Panc1 (cell line): ENCODE results near the gene EIF3B. TPM values are rescaled to one million over a fixed set of nuclear protein-coding genes. Genes with fewer than 3 reads are reported as not detected.

ENCODE experiments used
- ATAC-seq: fragments of 200-7000 bp; cut with Tn5 transposase; 2 replicates; pipeline ENCODE4 v1.9.1; 2020; ENCODE audit warnings: mild to moderate bottlenecking, moderate library complexity
- BruUV-seq: library from RNA; stranded (reverse); fragments of 400-500 nt; replicated peaks from 2 replicates; lab custom pipeline; 2021; lab: Mats Ljungman, UMichigan
- CTCF ChIA-PET: fragments of 300-600 bp; sonication (Branson Sonifier 250); formaldehyde crosslinking; loops from one replicate; lab custom pipeline; 2022; ENCODE audit warnings: antibody characterized with exemption; lab: Charles Lee
- POLR2A ChIA-PET: fragments of 300-600 bp; sonication (Branson Sonifier 250); formaldehyde crosslinking; loops from one replicate; lab custom pipeline; 2022; ENCODE audit warnings: antibody characterized with exemption; lab: Charles Lee
- DNase-seq: peaks from one replicate; pipeline ENCODE4 v3.0.0-alpha.2; 2010; ENCODE audit warnings: low read depth, low spot score
- H3K27ac ChIP-seq: 2 replicates; pipeline ENCODE4 v1.5.1; 2011; ENCODE audit warnings: mild to moderate bottlenecking, low read length, inconsistent platforms
- H3K27me3 ChIP-seq: fragments of 200-500 bp; sonication (Bioruptor generic); 2 replicates; pipeline ENCODE4 v1.6.0; 2014; ENCODE audit warnings: low read length, inconsistent platforms; ENCODE audit not compliant: control insufficient read depth, insufficient read depth
- H3K36me3 ChIP-seq: fragments of 200-500 bp; sonication (Bioruptor generic); 2 replicates; pipeline ENCODE4 v1.5.1; 2014; ENCODE audit warnings: inconsistent platforms, mild to moderate bottlenecking, low read length, moderate library complexity; ENCODE audit not compliant: control insufficient read depth, insufficient read depth
- H3K4me1 ChIP-seq: 2 replicates; pipeline ENCODE4 v1.5.1; 2011; ENCODE audit warnings: inconsistent platforms, mild to moderate bottlenecking, low read length, moderate library complexity; ENCODE audit not compliant: control insufficient read depth, insufficient read depth
- H3K4me3 ChIP-seq, 2 experiments: 2 replicates each; pipeline ENCODE4 v1.5.1; 2011 to 2012; ENCODE audit warnings: low read depth in 2 of 2, low read length in 2 of 2, mild to moderate bottlenecking in 2 of 2, inconsistent platforms in 1 of 2, moderate library complexity in 1 of 2
- H3K9me3 ChIP-seq: fragments of 200-500 bp; sonication (Bioruptor generic); 2 replicates; pipeline ENCODE4 v1.5.1; 2014; ENCODE audit warnings: low read depth, mild to moderate bottlenecking, inconsistent platforms, low read length, moderate library complexity; ENCODE audit not compliant: control insufficient read depth, insufficient read depth
- POLR2AphosphoS5 ChIP-seq: IDR thresholded peaks from 2 replicates; pipeline ENCODE4 v1.6.1; 2012; ENCODE audit warnings: mild to moderate bottlenecking, low read depth, low read length, moderate library complexity
- SIN3A ChIP-seq: IDR thresholded peaks from 2 replicates; pipeline ENCODE4 v1.6.1; 2012; ENCODE audit warnings: low read depth, mild to moderate bottlenecking, low read length, moderate library complexity, borderline replicate concordance; ENCODE audit not compliant: insufficient read depth
- TCF7L2 ChIP-seq: IDR thresholded peaks from 2 replicates; pipeline ENCODE4 v1.6.1; 2011; ENCODE audit warnings: mild to moderate bottlenecking, low read depth, low read length, inconsistent platforms
- in situ Hi-C: cut with HindIII; loops from 2 replicates; pipeline ENCODE4 v1.10.0; 2016; ENCODE audit warnings: low sequenced_read_pairs, low pct_unique_long_range_greater_than_20kb
- intact Hi-C: fragments of 100-400 bp; cut with micrococcal nuclease; formaldehyde crosslinking; loops from one replicate; pipeline ENCODE4 v1.10.0; 2022; ENCODE audit not compliant: unreplicated experiment
- total RNA-seq: library from RNA; stranded (reverse); gene quantifications from one replicate; pipeline ENCODE4 v1.2.1, GENCODE V29; 2021; ENCODE audit not compliant: unreplicated experiment
- TF ChIP-seq, protein P1 (sequence below), 2 experiments: IDR thresholded peaks; 2 replicates each; pipeline ENCODE4 v1.6.1; 2011 to 2012; ENCODE audit warnings: low read depth in 2 of 2, control low read depth in 1 of 2, low read length in 1 of 2, mild to moderate bottlenecking in 1 of 2, moderate library complexity in 1 of 2; ENCODE audit not compliant: insufficient read depth in 1 of 2
- TF ChIP-seq, protein P2 (sequence below): fragments of 450-650 bp; IDR thresholded peaks from 2 replicates; pipeline ENCODE4 v1.5.1; 2017; ENCODE audit warnings: mild to moderate bottlenecking

Gene EIF3B
- total RNA-seq, 1 experiment from 2014 or later, result 432 TPM

DNA sequence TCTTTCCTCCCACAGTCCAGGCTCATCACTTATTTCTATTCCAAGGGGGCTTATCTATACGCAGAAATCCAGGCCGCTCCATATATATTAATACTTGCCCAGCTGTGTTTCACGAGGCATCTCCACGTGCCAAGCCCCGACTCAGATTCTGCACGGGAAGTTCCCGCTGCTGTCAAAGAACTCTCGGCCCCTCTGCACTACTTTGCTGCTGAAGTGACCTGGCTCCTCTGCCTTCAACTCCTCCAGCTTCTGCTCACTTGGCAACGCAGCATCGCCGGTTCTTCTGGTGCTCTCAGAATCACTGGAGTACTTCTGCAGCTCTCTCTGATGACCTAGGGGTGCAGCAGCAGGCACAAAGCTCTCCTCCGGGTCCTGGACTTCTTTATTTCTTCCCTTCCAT, 39.1 kb downstream of the EIF3B start:
- no TSS peak for BruUV-seq
- intact Hi-C loops, result no loop called here

DNA sequence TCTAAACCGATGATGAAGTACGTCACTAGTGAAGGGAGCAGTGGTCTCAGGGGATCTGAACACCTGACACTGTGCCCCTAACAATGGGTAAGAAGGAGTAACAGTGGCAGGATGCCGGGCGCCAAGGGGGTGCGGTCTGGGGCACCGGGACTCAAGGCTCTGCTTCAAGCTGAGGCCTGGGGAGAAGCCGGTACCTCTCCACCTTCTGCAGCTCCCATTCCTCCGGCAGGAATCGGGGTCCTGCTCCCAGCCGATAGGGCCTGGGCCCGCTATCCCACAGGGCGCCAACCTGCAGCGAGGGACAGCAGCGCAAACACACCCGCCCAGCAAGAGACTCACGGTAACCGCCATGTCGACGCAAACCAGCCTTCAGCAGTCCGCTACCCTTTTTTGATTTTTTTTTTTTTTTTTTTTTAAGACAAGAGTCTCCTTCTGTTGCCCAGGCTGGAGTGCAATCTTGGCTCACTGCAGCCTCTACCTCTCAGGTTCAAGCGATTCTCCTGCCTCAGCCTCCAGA, 40.0 kb downstream of the EIF3B start:
- DNase-seq, result no peak
- Histone ChIP-seq H3K27me3 (no peaks in the 10 kb centered on the region), H3K4me3 (no peak overlapping the region), H3K4me1 (peaks cover 6% of the 10 kb centered on the region), H3K36me3 (no peaks in the 10 kb centered on the region), H3K27ac (no peak overlapping the region), H3K9me3 (no peaks in the 10 kb centered on the region)
- ATAC-seq, result no peak
- POLR2A ChIA-PET, result interaction anchor here (0.6 kb wide), 1 partner anchor 755 kb away, joined by 3 read pairs; no protein-coding TSS in a partner anchor
- in situ Hi-C loops (no loop called here), intact Hi-C loops (no loop called here)
- BruUV-seq, result no TSS peak
- CTCF ChIA-PET, result no interaction called here
- no peak for TF ChIP-seq SIN3A
- TF ChIP-seq, protein P1, sequence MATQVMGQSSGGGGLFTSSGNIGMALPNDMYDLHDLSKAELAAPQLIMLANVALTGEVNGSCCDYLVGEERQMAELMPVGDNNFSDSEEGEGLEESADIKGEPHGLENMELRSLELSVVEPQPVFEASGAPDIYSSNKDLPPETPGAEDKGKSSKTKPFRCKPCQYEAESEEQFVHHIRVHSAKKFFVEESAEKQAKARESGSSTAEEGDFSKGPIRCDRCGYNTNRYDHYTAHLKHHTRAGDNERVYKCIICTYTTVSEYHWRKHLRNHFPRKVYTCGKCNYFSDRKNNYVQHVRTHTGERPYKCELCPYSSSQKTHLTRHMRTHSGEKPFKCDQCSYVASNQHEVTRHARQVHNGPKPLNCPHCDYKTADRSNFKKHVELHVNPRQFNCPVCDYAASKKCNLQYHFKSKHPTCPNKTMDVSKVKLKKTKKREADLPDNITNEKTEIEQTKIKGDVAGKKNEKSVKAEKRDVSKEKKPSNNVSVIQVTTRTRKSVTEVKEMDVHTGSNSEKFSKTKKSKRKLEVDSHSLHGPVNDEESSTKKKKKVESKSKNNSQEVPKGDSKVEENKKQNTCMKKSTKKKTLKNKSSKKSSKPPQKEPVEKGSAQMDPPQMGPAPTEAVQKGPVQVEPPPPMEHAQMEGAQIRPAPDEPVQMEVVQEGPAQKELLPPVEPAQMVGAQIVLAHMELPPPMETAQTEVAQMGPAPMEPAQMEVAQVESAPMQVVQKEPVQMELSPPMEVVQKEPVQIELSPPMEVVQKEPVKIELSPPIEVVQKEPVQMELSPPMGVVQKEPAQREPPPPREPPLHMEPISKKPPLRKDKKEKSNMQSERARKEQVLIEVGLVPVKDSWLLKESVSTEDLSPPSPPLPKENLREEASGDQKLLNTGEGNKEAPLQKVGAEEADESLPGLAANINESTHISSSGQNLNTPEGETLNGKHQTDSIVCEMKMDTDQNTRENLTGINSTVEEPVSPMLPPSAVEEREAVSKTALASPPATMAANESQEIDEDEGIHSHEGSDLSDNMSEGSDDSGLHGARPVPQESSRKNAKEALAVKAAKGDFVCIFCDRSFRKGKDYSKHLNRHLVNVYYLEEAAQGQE (IDR thresholded peaks at IDR 0.05; ENCODE audit: insufficient read depth in 1 of 2, low read depth in 2 of 2, low read length in 1 of 2), result no peak
- no peak for TF ChIP-seq TCF7L2
- TF ChIP-seq POLR2AphosphoS5, result no peak
- TF ChIP-seq, protein P2, sequence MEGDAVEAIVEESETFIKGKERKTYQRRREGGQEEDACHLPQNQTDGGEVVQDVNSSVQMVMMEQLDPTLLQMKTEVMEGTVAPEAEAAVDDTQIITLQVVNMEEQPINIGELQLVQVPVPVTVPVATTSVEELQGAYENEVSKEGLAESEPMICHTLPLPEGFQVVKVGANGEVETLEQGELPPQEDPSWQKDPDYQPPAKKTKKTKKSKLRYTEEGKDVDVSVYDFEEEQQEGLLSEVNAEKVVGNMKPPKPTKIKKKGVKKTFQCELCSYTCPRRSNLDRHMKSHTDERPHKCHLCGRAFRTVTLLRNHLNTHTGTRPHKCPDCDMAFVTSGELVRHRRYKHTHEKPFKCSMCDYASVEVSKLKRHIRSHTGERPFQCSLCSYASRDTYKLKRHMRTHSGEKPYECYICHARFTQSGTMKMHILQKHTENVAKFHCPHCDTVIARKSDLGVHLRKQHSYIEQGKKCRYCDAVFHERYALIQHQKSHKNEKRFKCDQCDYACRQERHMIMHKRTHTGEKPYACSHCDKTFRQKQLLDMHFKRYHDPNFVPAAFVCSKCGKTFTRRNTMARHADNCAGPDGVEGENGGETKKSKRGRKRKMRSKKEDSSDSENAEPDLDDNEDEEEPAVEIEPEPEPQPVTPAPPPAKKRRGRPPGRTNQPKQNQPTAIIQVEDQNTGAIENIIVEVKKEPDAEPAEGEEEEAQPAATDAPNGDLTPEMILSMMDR, result no peak

More for the DNA sequence above, 39.1 kb downstream of the EIF3B start:
- no peak for DNase-seq
- TF ChIP-seq TCF7L2 (no peak), SIN3A (no peak), POLR2AphosphoS5 (no peak)
- TF ChIP-seq, protein P1 (IDR thresholded peaks at IDR 0.05; ENCODE audit: insufficient read depth in 1 of 2, low read depth in 2 of 2, low read length in 1 of 2), result no peak
- TF ChIP-seq, protein P2, result no peak
- in situ Hi-C loops, result no loop called here
- Histone ChIP-seq H3K9me3 (no peaks in the 10 kb centered on the region), H3K4me3 (no peak overlapping the region), H3K27me3 (no peaks in the 10 kb centered on the region), H3K4me1 (no peaks in the 10 kb centered on the region), H3K36me3 (no peaks in the 10 kb centered on the region), H3K27ac (no peak overlapping the region)
- POLR2A ChIA-PET, result no interaction called here
- CTCF ChIA-PET, result interaction anchor here (0.6 to 1.0 kb wide), 2 partner anchors 73 to 326 kb away, joined by 3 to 18 read pairs; no protein-coding TSS in a partner anchor
- ATAC-seq, result no peak
